ENCODE measurements around the gene CAVIN4.

CAVIN4 gene

DNA sequence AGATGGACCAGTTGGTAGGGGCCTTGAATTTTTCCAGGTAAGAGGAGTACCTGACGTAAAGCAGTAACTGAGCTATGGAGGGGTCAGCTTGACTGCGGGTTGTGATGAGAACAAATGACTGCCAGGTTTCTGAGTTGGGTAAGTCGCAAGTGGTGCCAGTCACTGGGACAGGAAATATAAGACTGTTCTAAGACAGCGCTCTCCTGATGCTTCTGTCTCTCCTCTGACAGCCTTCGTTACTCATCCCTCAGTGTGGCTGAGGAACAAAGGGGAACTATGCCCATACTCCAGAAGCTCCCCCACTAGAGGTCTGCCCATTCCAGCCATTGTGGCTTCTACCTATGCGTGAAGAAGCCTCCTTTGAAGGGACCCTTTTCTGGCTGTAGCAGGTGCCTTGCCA is 13.3 kb downstream of the CAVIN4 start:
- no peak for DNase-seq

DNA sequence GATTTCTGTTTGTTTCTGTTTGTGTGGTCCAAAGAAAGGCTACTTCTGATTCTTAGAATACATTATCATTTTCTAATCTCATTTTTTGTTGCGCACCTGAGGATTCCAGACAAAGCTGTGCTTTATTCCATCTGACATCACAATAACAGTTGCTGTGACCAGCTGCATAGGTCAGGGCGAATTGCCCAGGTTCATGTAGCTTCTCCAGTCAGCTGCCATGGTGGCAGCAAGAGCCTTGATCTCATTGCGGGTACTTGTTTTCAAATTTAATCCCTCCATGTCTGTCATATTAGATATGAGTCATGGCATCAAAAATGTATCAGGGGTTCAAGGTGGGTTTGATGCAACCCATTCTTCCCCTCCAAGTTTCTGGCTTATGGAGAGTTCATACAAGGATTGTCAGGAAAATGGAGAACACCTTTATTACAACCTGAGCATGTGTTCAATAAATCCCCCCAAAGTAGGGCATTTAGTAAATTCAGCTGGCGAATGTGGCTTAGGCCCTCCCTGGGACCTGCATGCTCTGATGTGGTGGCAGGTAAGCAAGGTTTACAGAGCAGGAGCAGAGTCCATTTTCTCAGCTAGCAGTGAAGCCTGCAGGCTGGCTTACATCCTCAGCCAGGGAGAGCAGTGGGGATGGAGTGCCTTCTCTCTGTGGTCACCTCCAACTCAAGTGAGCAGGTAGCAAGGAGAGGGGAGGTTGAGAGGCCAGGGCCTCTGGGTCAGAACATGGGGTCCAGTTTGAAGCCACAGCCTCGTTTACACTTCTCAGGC is 13.9 kb downstream of the CAVIN4 start:
- no peak for DNase-seq

DNA sequence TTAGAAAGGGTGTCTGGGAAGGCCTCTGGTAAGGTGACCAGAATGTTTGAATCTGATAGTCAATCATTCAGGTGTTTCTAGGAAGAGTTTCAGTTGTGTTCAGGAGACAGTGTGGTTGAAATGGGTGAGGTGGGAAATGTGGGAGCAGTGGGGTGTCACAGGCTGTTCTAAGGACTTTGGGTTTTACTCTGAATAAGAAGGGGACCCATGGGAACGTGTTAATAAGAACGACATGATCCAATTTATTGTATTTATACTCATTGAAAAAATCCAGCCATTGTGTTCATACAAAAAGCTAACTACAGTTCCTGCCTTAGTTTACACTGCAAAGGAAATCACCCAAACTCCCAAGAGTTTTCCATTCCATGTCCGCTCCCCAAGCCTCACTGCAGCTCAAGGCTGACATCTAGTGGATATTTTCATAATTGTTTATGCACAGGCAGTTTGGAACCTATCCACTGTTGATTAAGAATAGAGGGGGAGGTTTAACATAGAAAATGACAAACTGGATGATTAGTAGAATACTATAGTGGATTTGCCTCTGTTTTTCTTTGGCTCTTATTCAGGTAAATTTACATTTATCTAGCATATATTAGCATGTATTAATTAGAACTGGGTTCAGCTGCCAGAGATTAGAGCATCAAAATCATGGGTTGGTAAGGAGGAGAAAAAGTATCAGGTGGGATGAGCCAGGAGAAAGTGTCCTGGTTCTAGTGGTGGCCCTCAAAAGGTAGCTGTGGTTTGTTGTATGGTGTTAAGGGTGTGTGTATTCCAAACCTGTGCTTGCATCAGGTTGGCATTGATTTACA is 17.7 kb downstream of the CAVIN4 start:
- DNase-seq = peak; percentile 15

DNA sequence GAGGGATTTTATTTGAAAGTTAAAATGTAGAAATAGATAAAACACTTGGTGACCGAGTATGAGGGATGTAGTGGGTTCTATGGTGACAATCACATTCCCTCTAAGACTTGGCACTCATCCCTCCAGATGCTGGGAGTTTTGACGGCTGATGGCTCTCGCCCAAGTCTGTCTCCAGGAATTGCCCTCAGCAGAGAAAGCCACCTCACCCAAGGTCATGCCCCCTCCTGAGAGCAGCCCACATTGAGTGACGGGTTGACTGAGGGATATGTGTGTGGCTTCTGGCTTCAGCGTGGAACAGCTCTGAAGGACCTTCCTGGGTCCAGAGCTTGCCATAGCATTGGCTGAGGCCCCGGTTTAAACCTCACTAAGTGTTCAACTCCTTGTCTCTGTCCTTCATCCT is 19.4 kb downstream of the CAVIN4 start:
- no peak for DNase-seq

DNA sequence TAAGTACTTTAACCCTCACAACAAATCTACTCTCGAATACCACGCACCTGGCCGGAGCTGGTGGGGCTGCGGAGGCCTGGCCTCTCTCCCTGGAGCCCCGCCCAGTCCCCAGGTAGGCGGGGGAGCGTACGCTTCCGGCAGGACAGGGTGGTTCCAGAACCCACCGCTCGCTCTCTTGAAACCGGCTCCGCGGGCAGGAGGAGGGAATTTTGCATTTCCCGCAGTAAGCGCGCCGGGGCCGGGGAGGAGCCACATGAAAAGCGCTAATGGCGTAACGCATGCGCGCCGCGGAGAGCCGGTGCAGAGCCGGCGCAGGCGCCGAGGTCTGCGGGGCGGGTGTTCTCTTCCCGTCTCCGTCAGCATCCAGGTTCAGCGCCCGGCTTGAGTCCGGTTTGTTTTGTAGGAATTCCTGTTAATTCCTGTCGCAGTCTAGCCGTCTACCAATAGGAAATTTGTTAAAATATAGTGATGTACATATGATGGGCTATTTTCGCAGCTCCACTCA is 20.8 kb downstream of the CAVIN4 start:
- DNase-seq = peak; percentile 89

DNA sequence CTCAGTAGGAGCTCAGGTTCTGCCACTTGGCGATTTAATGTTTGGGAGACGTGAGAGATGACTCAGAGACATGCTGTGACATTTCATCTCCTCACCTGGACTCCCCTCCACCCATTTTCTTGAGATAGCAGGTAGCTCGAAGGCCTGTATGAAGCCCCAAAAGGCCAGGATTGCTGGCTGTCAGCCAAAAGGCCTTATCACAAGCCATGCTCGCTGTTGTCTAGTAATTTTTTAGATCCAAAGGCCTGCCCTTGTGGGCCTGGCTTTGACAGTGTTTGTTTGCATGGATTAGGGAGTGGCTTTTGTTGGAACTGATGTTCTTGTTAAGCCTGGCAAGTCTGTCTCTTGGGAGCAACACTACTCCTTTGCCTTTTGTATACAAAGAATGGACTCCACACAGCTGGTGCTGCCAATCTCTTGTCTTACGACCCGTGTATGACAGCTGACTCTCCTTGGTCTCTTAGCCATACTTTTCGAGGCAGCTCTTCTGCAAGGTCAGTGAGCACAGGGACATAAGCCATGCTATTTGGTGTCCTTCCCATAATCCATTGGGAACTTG is 22.7 kb downstream of the CAVIN4 start:
- DNase-seq = peak; percentile 41

DNA sequence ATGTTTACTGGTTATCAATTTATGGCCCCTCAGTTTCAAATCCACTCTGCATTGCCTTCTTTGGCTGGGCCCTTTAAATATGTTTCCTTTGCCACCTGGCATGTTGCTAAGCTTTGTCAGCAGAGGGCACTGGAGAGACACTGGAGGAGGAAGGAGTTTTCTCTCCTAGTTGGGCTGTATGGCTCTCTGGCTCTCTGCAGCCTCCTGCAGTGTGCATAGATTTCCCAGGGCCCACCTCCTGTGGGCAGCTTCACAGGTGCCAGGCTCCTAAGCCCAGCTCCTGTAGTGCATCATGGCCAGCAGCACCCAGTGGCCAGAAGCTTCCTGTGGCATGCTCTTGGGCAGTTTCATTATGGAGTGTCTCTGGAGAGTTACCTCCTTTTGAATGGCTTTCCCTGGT is 23.3 kb downstream of the CAVIN4 start:
- DNase-seq = peak; percentile 46

DNA sequence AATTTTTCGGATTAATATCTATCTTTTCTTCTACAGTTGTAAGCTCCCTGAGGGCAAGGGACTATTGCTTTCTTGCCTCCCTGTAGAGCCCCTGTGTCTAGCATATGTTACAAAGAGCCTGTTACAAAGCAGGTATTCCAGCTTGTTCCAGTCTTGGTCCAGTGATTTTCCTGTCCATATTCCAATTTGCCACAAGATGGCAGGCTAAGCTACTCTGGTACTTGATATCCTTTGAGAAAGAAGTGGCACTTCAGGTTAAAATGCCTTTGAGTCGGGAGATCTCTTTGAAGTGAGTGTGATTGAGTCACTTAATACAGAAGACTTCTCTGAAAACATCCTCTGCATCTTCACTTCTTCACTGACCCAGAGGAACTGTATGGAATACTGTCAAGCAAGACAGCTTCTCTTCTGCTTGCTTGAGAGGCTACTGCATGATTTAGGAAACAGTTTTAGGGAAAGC is 24.5 kb downstream of the CAVIN4 start:
- DNase-seq = peak; percentile 56

DNA sequence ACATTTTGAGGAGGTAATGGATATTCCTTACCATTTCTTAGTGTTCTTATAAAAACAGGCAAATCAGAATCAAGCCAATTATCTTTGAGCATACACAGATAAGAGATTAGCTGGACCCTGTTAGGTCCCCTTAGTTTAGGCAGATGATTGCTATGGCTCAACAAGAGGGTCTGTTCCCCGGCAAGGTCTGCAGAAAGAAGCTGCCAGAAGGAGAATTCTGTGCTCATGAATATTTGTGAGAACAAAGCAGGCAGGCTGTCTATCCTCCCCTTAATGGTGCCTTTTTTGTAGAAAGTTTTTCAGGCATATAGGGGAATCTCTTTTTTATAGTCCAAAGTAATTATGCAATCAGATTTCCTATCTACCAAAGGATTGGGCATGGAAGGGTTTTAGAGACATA is 27.5 kb downstream of the CAVIN4 start:
- no peak for DNase-seq

DNA sequence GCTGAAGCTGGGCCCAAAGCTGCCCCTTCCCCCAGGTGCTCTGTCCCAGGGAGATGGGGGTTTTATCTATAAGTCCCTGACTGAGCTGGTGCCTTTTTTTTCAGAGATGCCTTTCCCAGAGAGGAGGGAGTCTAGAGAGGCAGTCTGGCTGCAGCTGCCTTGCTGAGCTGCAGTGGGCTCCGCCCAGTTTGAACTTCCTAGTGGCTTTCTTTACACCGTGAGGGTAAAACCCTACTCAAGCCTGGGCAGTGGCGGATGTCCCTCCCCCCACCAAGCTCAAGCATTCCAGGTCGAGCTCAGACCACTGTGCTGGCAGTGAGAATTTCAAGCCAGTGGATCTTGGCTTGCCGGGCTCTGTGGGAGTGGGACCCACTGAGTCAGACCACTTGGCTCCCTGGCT is 41.3 kb downstream of the CAVIN4 start:
- DNase-seq = no peak

DNA sequence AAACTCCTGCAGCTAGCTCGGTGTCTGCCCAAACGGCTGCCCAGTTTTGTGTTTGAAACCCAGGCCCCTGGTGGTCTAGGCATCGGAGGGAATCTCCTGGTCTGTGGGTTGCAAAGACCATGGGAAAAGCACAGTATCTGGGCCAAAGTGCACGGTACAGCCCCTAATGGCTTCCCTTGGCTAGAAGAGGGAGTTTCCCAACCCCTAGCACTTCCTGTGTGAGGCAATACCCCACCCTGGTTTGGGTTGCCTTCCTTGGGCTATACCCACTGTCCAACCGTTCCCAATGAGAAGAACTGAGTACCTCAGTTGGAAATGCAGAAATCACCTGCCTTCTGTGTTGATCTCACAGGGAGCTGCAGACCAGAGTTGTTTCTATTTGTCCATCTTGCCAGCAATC is 41.8 kb downstream of the CAVIN4 start:
- DNase-seq = no peak

DNA sequence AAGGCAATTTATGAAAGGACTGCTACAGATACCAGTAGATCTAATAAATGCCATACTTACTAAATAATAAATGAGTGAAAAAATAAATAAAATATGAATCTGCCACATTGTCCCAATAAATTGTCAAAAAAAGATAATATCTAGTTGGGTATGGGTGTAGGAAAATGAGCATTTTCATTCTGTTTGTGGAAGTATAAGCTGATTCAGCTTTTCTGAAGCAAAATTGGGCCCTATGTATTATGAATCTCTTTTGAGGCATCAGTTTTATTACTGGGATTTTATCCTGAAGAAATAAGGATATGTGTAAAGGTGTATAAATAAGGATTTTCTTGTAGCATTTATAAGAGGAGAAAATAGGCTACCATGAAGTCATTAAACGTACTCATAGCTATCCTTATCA is 46.1 kb downstream of the CAVIN4 start:
- no peak for DNase-seq

DNA sequence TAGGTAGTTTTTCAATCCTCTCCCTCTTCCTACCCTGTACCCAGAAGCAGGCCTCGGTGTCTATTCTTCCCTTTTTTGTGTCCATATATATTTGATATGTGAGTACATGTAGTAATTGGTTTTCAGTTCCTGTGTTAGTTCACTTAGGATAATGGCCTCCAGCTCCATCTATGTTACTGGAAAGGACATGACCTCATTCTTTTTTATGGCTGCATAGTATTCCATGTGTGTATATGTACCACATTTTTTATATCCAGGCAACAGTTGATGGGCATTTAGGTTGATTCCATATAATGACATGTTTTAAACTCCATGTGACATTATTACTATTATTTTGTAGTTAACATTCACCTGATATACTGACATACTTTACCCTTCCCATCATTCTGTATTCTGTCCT is 49.1 kb downstream of the CAVIN4 start:
- no peak for DNase-seq

DNA sequence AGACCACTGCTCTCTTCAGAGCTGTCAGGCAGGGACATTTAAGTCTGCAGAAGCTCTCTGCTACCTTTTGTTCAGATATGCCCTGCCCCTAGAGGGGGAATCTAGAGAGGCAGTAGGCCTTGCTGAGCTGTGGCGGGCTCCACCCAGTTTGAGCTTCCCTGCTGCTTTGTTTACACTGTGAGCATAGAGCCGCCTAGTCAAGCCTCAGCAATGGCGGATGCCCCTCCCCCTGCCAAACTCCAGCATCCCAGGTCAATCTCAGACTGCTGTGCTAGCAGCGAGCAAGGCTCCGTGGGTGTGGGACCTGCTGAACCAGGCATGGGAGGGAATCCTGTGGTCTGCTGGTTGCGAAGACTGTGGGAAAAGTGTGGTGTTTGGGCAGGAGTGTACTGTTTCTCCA is 59.9 kb downstream of the CAVIN4 start:
- no peak for DNase-seq
